Endothelial cell of umbilical vein (primary cell): ENCODE measurements around the gene CELF2. TPM values are rescaled to one million over a fixed set of nuclear protein-coding genes. Genes with fewer than 3 reads are reported as not detected.

Experiments
- BruUV-seq: library from RNA; stranded (reverse); fragments of 400-500 nt; replicated peaks from 2 replicates; lab custom pipeline; 2021; lab: Mats Ljungman, UMichigan
- CTCF ChIA-PET: fragments of 300-600, 350-600 bp; sonication (Branson Sonifier 250); formaldehyde crosslinking; loops from one replicate; lab custom pipeline; 2021; ENCODE audit warnings: antibody characterized with exemption, inconsistent platforms; lab: Charles Lee
- POLR2A ChIA-PET: fragments of 300-600, 350-600 bp; sonication (Branson Sonifier 250); formaldehyde crosslinking; loops from one replicate; lab custom pipeline; 2021; ENCODE audit warnings: antibody characterized with exemption, inconsistent platforms; lab: Charles Lee
- DNase-seq: peaks from one replicate; pipeline ENCODE4 v3.0.0-alpha.2; 2011; ENCODE audit warnings: low read depth, low spot score
- FAIRE-seq: peaks from 2 replicates; lab custom pipeline; 2011; peaks lifted over from hg19 to GRCh38; lab: Jason Lieb, UNC
- H2AFZ ChIP-seq: 2 replicates; pipeline ENCODE4 v1.6.0; 2012; ENCODE audit warnings: low read depth, low read length, control low read depth, inconsistent platforms
- H3K27ac ChIP-seq: 2 replicates; pipeline ENCODE4 v1.5.1; 2011; ENCODE audit warnings: low read depth, mild to moderate bottlenecking, control low read depth, low read length, moderate library complexity; ENCODE audit not compliant: insufficient read depth
- H3K27me3 ChIP-seq, 2 experiments: 2 replicates each; pipeline versions ENCODE4 v1.6.0 to v1.6.1; 2011; ENCODE audit warnings: low read length in 2 of 2, mixed read lengths in 1 of 2; ENCODE audit not compliant: control insufficient read depth in 2 of 2, insufficient read depth in 2 of 2
- H3K36me3 ChIP-seq, 2 experiments: 2 replicates in 1 of 2; 3 replicates in 1 of 2; pipeline ENCODE4 v1.5.1; 2011; ENCODE audit warnings: low read length in 2 of 2, mild to moderate bottlenecking in 1 of 2, moderate library complexity in 1 of 2; ENCODE audit not compliant: control insufficient read depth in 2 of 2, insufficient read depth in 2 of 2; ENCODE audit errors: extremely low read depth in 1 of 2
- H3K4me1 ChIP-seq: 3 replicates; pipeline ENCODE4 v1.5.1; 2011; ENCODE audit warnings: mild to moderate bottlenecking, low read length; ENCODE audit not compliant: control insufficient read depth, insufficient read depth; ENCODE audit errors: extremely low read depth
- H3K4me2 ChIP-seq: 2 replicates; pipeline ENCODE4 v1.6.1; 2011; ENCODE audit warnings: low read length, control low read depth, mixed read lengths; ENCODE audit not compliant: insufficient read depth
- H3K4me3 ChIP-seq, 3 experiments: fragments of 200-600 bp in 1 of 3; sonication (generic), shearing (Covaris generic) in 1 of 3; replicated peaks in 1 of 3; 2 replicates each; pipeline ENCODE4 v1.5.1; 2011 to 2016; ENCODE audit warnings: control low read depth in 3 of 3, low read length in 3 of 3, mild to moderate bottlenecking in 2 of 3, inconsistent platforms in 1 of 3, low read depth in 1 of 3, moderate library complexity in 1 of 3; ENCODE audit not compliant: insufficient read depth in 1 of 3
- H3K79me2 ChIP-seq: 2 replicates; pipeline ENCODE4 v1.6.0; 2012; ENCODE audit warnings: low read length, inconsistent platforms; ENCODE audit not compliant: control insufficient read depth, insufficient read depth
- H3K9ac ChIP-seq: replicated peaks from 2 replicates; pipeline ENCODE3; 2011; ENCODE audit warnings: low read length, control low read depth; ENCODE audit not compliant: insufficient read depth; ENCODE audit errors: extremely low read depth
- H3K9me1 ChIP-seq: replicated peaks from 3 replicates; pipeline ENCODE4 v1.6.0; 2011; ENCODE audit warnings: mild to moderate bottlenecking, low read length; ENCODE audit not compliant: control insufficient read depth, insufficient read depth; ENCODE audit errors: extremely low read depth
- H3K9me3 ChIP-seq: replicated peaks from 2 replicates; pipeline ENCODE4 v1.5.1; 2012; ENCODE audit warnings: low read length, inconsistent platforms; ENCODE audit not compliant: control insufficient read depth, insufficient read depth
- H4K20me1 ChIP-seq: replicated peaks from 2 replicates; pipeline ENCODE3; 2011; ENCODE audit warnings: mild to moderate bottlenecking, low read length; ENCODE audit not compliant: control insufficient read depth, insufficient read depth; ENCODE audit errors: extremely low read depth
- EZH2 ChIP-seq: IDR thresholded peaks from 2 replicates; pipeline ENCODE4 v1.6.1; 2012; ENCODE audit warnings: borderline replicate concordance, low read depth, mild to moderate bottlenecking, moderate library complexity, low read length, inconsistent platforms; ENCODE audit not compliant: severe bottlenecking
- FOS ChIP-seq: IDR thresholded peaks from 2 replicates; pipeline ENCODE4 v1.6.1; 2011; ENCODE audit warnings: mild to moderate bottlenecking, low read length, moderate library complexity, borderline replicate concordance; ENCODE audit not compliant: insufficient read depth
- GATA2 ChIP-seq: IDR thresholded peaks from 2 replicates; pipeline ENCODE4 v1.7.0; 2011; ENCODE audit warnings: low read depth, mild to moderate bottlenecking, moderate library complexity, mixed read lengths, low read length; ENCODE audit not compliant: insufficient read length, insufficient read depth
- JUN ChIP-seq: IDR thresholded peaks from 2 replicates; pipeline ENCODE4 v1.6.1; 2011; ENCODE audit warnings: borderline replicate concordance, low read depth; ENCODE audit not compliant: insufficient read length, insufficient read depth
- MAX ChIP-seq: IDR thresholded peaks from 2 replicates; pipeline ENCODE4 v1.6.1; 2011; ENCODE audit not compliant: insufficient read depth, insufficient read length
- MYC ChIP-seq: IDR thresholded peaks from one replicate; pipeline ENCODE4 v1.6.1; 2011; ENCODE audit warnings: mild to moderate bottlenecking, low read depth, low read length
- POLR2A ChIP-seq: IDR thresholded peaks from 2 replicates; pipeline ENCODE4 v1.6.1; 2012; ENCODE audit warnings: low read depth, mild to moderate bottlenecking, control low read depth, low read length
- POLR2AphosphoS5 ChIP-seq: IDR thresholded peaks from 2 replicates; pipeline ENCODE4 v1.6.1; 2012; ENCODE audit warnings: low read depth, mild to moderate bottlenecking, control low read depth, low read length, moderate library complexity; ENCODE audit not compliant: insufficient read depth
- dilution Hi-C: fragments of 300-500 bp; cut with MboI; formaldehyde crosslinking; loops from one replicate; pipeline ENCODE4 v1.15.0; 2019; ENCODE audit warnings: low sequenced_read_pairs; ENCODE audit not compliant: extremely low pct_ligation_motif_present
- intact Hi-C: fragments of 100-400 bp; cut with micrococcal nuclease; formaldehyde crosslinking; loops from one replicate; pipeline ENCODE4 v1.10.0; 2022
- polyA plus RNA-seq, 4 experiments: library from polyadenylated mRNA; depleted of rRNA in 3 of 4; stranded (reverse) in 3 of 4; unstranded in 1 of 4; fragments of >200 nt; gene quantifications; 2 replicates each; pipeline versions ENCODE4 v1.2.1 to v1.2.3, GENCODE V29; 2011 to 2012; ENCODE audit warnings: missing spikeins in 1 of 4
- total RNA-seq: library from RNA; stranded (reverse); gene quantifications from 2 replicates; pipeline ENCODE4 v1.2.3, GENCODE V29; 2021
- TF ChIP-seq, protein P1 (sequence below), 2 donors: IDR thresholded peaks; 1 replicate in 1 of 2; 2 replicates in 1 of 2; pipeline ENCODE4 v1.5.1; 2011; ENCODE audit warnings: low read length in 2 of 2, mild to moderate bottlenecking in 2 of 2, moderate library complexity in 2 of 2, control low read depth in 1 of 2, inconsistent platforms in 1 of 2, low read depth in 1 of 2; ENCODE audit not compliant: insufficient read depth in 1 of 2; ENCODE audit errors: extremely low read depth in 1 of 2

Gene CELF2
- total and polyA plus RNA-seq, 2 donors (not counting 3 experiments of a cell fraction or from before 2014, with no cell fraction given), result 21.6 to 42.6 TPM

GRCh38 chr10:11012421-11013295, 5.0 kb upstream of the CELF2 start:
- dilution Hi-C loops, result no loop called here
- H3K4me1 ChIP-seq, result no peaks in the 10 kb centered on the region
- peak; percentile 42 for FAIRE-seq
- no peaks in the 10 kb centered on the region for H3K36me3 ChIP-seq
- no peaks in the 10 kb centered on the region for H3K9me3 ChIP-seq
- no peak overlapping the region for H3K4me3 ChIP-seq
- BruUV-seq, result no TSS peak
- H4K20me1 ChIP-seq, result no peaks in the 10 kb centered on the region
- H3K9me1 ChIP-seq, result no peaks in the 10 kb centered on the region
- no peak overlapping the region for H2AFZ ChIP-seq
- intact Hi-C loops, result no loop called here
- no peak overlapping the region for H3K27ac ChIP-seq
- ChIA-PET POLR2A (no interaction called here), CTCF (interaction anchor here (0.7 to 4.3 kb wide), 6 partner anchors 23 to 1670 kb away, joined by 3 to 20 read pairs (median 4); no protein-coding TSS in a partner anchor)
- H3K27me3 ChIP-seq, result peaks cover 0 to 4% of the 10 kb centered on the region in 2 experiments
- no peak overlapping the region for H3K9ac ChIP-seq
- no peak overlapping the region for H3K4me2 ChIP-seq
- no peaks in the 10 kb centered on the region for H3K79me2 ChIP-seq
- no peak for DNase-seq
- no peak for TF ChIP-seq JUN
- no peak for TF ChIP-seq MYC
- TF ChIP-seq GATA2, result no peak
- no peak for TF ChIP-seq MAX
- no peak for TF ChIP-seq POLR2A
- no peak for TF ChIP-seq POLR2AphosphoS5
- TF ChIP-seq, protein P1, sequence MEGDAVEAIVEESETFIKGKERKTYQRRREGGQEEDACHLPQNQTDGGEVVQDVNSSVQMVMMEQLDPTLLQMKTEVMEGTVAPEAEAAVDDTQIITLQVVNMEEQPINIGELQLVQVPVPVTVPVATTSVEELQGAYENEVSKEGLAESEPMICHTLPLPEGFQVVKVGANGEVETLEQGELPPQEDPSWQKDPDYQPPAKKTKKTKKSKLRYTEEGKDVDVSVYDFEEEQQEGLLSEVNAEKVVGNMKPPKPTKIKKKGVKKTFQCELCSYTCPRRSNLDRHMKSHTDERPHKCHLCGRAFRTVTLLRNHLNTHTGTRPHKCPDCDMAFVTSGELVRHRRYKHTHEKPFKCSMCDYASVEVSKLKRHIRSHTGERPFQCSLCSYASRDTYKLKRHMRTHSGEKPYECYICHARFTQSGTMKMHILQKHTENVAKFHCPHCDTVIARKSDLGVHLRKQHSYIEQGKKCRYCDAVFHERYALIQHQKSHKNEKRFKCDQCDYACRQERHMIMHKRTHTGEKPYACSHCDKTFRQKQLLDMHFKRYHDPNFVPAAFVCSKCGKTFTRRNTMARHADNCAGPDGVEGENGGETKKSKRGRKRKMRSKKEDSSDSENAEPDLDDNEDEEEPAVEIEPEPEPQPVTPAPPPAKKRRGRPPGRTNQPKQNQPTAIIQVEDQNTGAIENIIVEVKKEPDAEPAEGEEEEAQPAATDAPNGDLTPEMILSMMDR (IDR thresholded peaks at IDR 0.05; ENCODE audit: extremely low read depth in 1 of 2, insufficient read depth in 1 of 2, low read depth in 1 of 2, low read length in 2 of 2), result no peak
- TF ChIP-seq FOS, result no peak
- no peak for TF ChIP-seq EZH2
